PC-9 (cell line): ENCODE data around the gene TMEM50B. TPM values are rescaled to one million over a fixed set of nuclear protein-coding genes. Genes with fewer than 3 reads are reported as not detected.
"Not testable (repeated sequence)": the region's sequence is repeated elsewhere in the genome, so short reads cannot be mapped to it uniquely, and the experiment has no call there.

Experiments used
- BruUV-seq: library from RNA; stranded (reverse); fragments of 400-500 nt; replicated peaks from 2 replicates; lab custom pipeline; 2021; lab: Mats Ljungman, UMichigan
- CTCF ChIA-PET: fragments of 300-600 bp; sonication (Branson Sonifier 250); formaldehyde crosslinking; loops from one replicate; lab custom pipeline; 2022; ENCODE audit warnings: antibody characterized with exemption; lab: Charles Lee
- POLR2A ChIA-PET: fragments of 300-600 bp; sonication (Branson Sonifier 250); formaldehyde crosslinking; loops from one replicate; lab custom pipeline; 2022; ENCODE audit warnings: antibody characterized with exemption; ENCODE audit not compliant: unreplicated experiment; lab: Charles Lee
- DNase-seq, 2 experiments: peaks; one replicate each; pipeline versions ENCODE4 v3.0.0 to v3.0.0-alpha.2; 2015 to 2022; ENCODE audit warnings: mixed read lengths in 1 of 2
- H2AFZ ChIP-seq: fragments of 200-600 bp; sonication (generic); 2 replicates; pipeline ENCODE4 v1.8.1; 2017; ENCODE audit warnings: antibody characterized with exemption
- H3F3A ChIP-seq: fragments of 200-600 bp; sonication (generic); 2 replicates; pipeline ENCODE4 v1.8.1; 2017; ENCODE audit warnings: antibody characterized with exemption, mild to moderate bottlenecking, low read depth; ENCODE audit not compliant: insufficient read depth
- H3K27ac ChIP-seq: fragments of 200-600 bp; sonication (generic); 2 replicates; pipeline ENCODE4 v1.6.1; 2016; ENCODE audit warnings: mixed run types
- H3K27me3 ChIP-seq: fragments of 200-600 bp; sonication (generic); 2 replicates; pipeline ENCODE4 v1.6.1; 2016; ENCODE audit warnings: low read depth, mixed run types; ENCODE audit not compliant: insufficient read depth
- H3K36me3 ChIP-seq: fragments of 200-600 bp; sonication (generic); 2 replicates; pipeline ENCODE4 v1.6.1; 2016; ENCODE audit warnings: low read depth, mixed run types
- H3K4me1 ChIP-seq: fragments of 200-600 bp; sonication (generic); replicated peaks from 2 replicates; pipeline ENCODE4 v1.6.1; 2016; ENCODE audit warnings: mixed run types; ENCODE audit not compliant: insufficient read depth
- H3K4me2 ChIP-seq: fragments of 200-600 bp; sonication (generic); 2 replicates; pipeline ENCODE4 v1.6.1; 2017; ENCODE audit warnings: mixed run types
- H3K4me3 ChIP-seq: fragments of 200-600 bp; sonication (generic); 2 replicates; pipeline ENCODE4 v1.6.1; 2016; ENCODE audit warnings: mixed run types
- H3K79me2 ChIP-seq: fragments of 200-600 bp; sonication (generic); 2 replicates; pipeline ENCODE4 v1.6.1; 2017; ENCODE audit warnings: low read depth, mixed run types
- H3K9me2 ChIP-seq: fragments of 200-600 bp; sonication (generic); 2 replicates; pipeline ENCODE4 v1.8.1; 2017; ENCODE audit warnings: mild to moderate bottlenecking; ENCODE audit not compliant: insufficient read depth
- H3K9me3 ChIP-seq: fragments of 200-600 bp; sonication (generic); 2 replicates; pipeline ENCODE4 v1.8.1; 2016; ENCODE audit warnings: low read depth; ENCODE audit not compliant: insufficient read depth
- H4K20me1 ChIP-seq: fragments of 200-600 bp; sonication (generic); 2 replicates; pipeline ENCODE4 v1.8.1; 2017; ENCODE audit not compliant: insufficient read depth
- CTCF ChIP-seq: fragments of 200-600 bp; sonication (generic); conservative IDR thresholded peaks from 2 replicates; pipeline ENCODE4 v1.6.1; 2017; ENCODE audit warnings: mixed run types, antibody characterized with exemption, mild to moderate bottlenecking, moderate library complexity
- EZH2 ChIP-seq: fragments of 200-600 bp; sonication (generic); IDR thresholded peaks from 2 replicates; pipeline ENCODE4 v1.8.0; 2017; ENCODE audit warnings: antibody characterized with exemption, low read depth
- intact Hi-C: fragments of 100-400 bp; cut with micrococcal nuclease; formaldehyde crosslinking; loops from one replicate; pipeline ENCODE4 v1.10.0; 2022; ENCODE audit not compliant: unreplicated experiment
- total RNA-seq: library from RNA; stranded (reverse); gene quantifications from 2 replicates; pipeline ENCODE4 v1.2.3, GENCODE V29; 2021

TMEM50B gene
- total RNA-seq, 1 experiment from 2014 or later, result 11.7 TPM

GRCh38 chr21:33477066-33477465 lies 2.7 kb downstream of the TMEM50B start:
- Histone ChIP-seq H3K9me2 (no peaks in the 10 kb centered on the region), H2AFZ (no peak overlapping the region), H3K4me1 (0 out of 2 replicates have a peak, but pooled peaks cover 4% of the 10 kb centered on the region), H3K4me3 (no peak overlapping the region), H3F3A (peaks cover 5% of the 10 kb centered on the region), H3K27ac (no peak overlapping the region), H3K79me2 (no peaks in the 10 kb centered on the region), H4K20me1 (no peaks in the 10 kb centered on the region), H3K4me2 (no peak overlapping the region), H3K9me3 (no peaks in the 10 kb centered on the region), H3K27me3 (no peaks in the 10 kb centered on the region), H3K36me3 (no peaks in the 10 kb centered on the region)
- ChIA-PET CTCF (no interaction called here), POLR2A (no interaction called here)
- no peak for TF ChIP-seq CTCF
- no peak for TF ChIP-seq EZH2
- intact Hi-C loops, result no loop called here
- DNase-seq, result no peak
- TSS peak; percentile 14 for BruUV-seq

- Histone ChIP-seq H3F3A (no peaks in the 10 kb centered on the region), H3K27ac (no peak overlapping the region), H3K4me3 (no peak overlapping the region), H2AFZ (no peak overlapping the region), H3K9me3 (no peaks in the 10 kb centered on the region), H3K36me3 (no peaks in the 10 kb centered on the region), H4K20me1 (no peaks in the 10 kb centered on the region), H3K4me1 (0 out of 2 replicates have a peak, but pooled peaks cover 3% of the 10 kb centered on the region), H3K4me2 (no peak overlapping the region), H3K27me3 (no peaks in the 10 kb centered on the region), H3K79me2 (no peaks in the 10 kb centered on the region), H3K9me2 (no peaks in the 10 kb centered on the region)
- intact Hi-C loops, result no loop called here
- no peak for TF ChIP-seq EZH2
- no peak for TF ChIP-seq CTCF
- CTCF ChIA-PET, result interaction anchor here (0.6 kb wide), 1 partner anchor 763 kb away, joined by 5 read pairs; no protein-coding TSS in a partner anchor
- POLR2A ChIA-PET, result no interaction called here
- DNase-seq, result no peak
- no TSS peak for BruUV-seq
Observed at GRCh38 chr21:33473344-33473743, 6.4 kb downstream of the TMEM50B start.

- ChIA-PET CTCF (no interaction called here), POLR2A (no interaction called here)
Observed at GRCh38 chr21:33470701-33471100, 9.1 kb downstream of the TMEM50B start.

GRCh38 chr21:33469183-33469582 lies 10.6 kb downstream of the TMEM50B start:
- BruUV-seq, H4K20me1 ChIP-seq, H2AFZ ChIP-seq, H3K9me3 ChIP-seq, H3K27ac ChIP-seq, H3K4me2 ChIP-seq, H3K9me2 ChIP-seq, intact Hi-C loops, H3K4me3 ChIP-seq, DNase-seq, POLR2A ChIA-PET, H3K36me3 ChIP-seq, H3F3A ChIP-seq, H3K79me2 ChIP-seq, H3K4me1 ChIP-seq, H3K27me3 ChIP-seq, CTCF ChIA-PET: not testable (repeated sequence)

More at GRCh38 chr21:33470701-33471100, 9.1 kb downstream of the TMEM50B start:
- Histone ChIP-seq H3K9me3 (no peaks in the 10 kb centered on the region), H3F3A (no peaks in the 10 kb centered on the region), H3K27me3 (no peaks in the 10 kb centered on the region), H2AFZ (no peak overlapping the region), H3K36me3 (no peaks in the 10 kb centered on the region), H3K27ac (no peak overlapping the region), H4K20me1 (no peaks in the 10 kb centered on the region), H3K4me2 (no peak overlapping the region), H3K4me3 (no peak overlapping the region), H3K9me2 (no peaks in the 10 kb centered on the region), H3K79me2 (no peaks in the 10 kb centered on the region), H3K4me1 (no peaks in the 10 kb centered on the region)
- DNase-seq, result no peak
- no TSS peak for BruUV-seq
- TF ChIP-seq EZH2 (no peak), CTCF (no peak)
- intact Hi-C loops, result no loop called here
